Left ventricle myocardium inferior (tissue), 1 donor: ENCODE results near the gene CCDC149. TPM values are rescaled to one million over a fixed set of nuclear protein-coding genes. Genes with fewer than 3 reads are reported as not detected.

ENCODE experiments used
- DNase-seq: peaks from one replicate; pipeline ENCODE4 v3.0.0-alpha.2; 2020
- H3K27ac ChIP-seq: fragments of 200-600 bp; replicated peaks from 2 replicates; pipeline ENCODE4 v1.8.0; 2021
- H3K27me3 ChIP-seq: fragments of 200-600 bp; 2 replicates; pipeline ENCODE4 v1.8.0; 2021; ENCODE audit warnings: low read depth
- H3K36me3 ChIP-seq: fragments of 200-600 bp; 2 replicates; pipeline ENCODE4 v1.8.0; 2021
- H3K4me1 ChIP-seq: fragments of 200-600 bp; 2 replicates; pipeline ENCODE4 v1.8.0; 2021
- H3K4me3 ChIP-seq: fragments of 200-600 bp; 2 replicates; pipeline ENCODE4 v1.8.0; 2021; ENCODE audit warnings: mild to moderate bottlenecking, moderate library complexity
- H3K9me3 ChIP-seq: fragments of 200-600 bp; replicated peaks from 2 replicates; pipeline ENCODE4 v1.8.0; 2021
- intact Hi-C: fragments of 100-400 bp; cut with micrococcal nuclease; formaldehyde crosslinking; loops from one replicate; pipeline ENCODE4 v1.11.0; 2022
- total RNA-seq: library from RNA; stranded (reverse); fragmentation: NEBNext Ultra II Directional; extraction: Animal tissue kit (Norgen Biotek cat#: 25700); gene quantifications from one replicate; pipeline ENCODE4 v1.2.1, GENCODE V29; 2021
- TF ChIP-seq, protein P1 (sequence below): fragments of 200-600 bp; IDR thresholded peaks from 2 replicates; pipeline ENCODE4 v1.8.0; 2021; ENCODE audit warnings: antibody characterized with exemption, mild to moderate bottlenecking, borderline replicate concordance
- donor health status: DM: no; HTN: yes; CAD: no; lungs with severe emphysema.

The CCDC149 gene
- total RNA-seq, 1 donor from 2014 or later: 9.0 TPM

DNA sequence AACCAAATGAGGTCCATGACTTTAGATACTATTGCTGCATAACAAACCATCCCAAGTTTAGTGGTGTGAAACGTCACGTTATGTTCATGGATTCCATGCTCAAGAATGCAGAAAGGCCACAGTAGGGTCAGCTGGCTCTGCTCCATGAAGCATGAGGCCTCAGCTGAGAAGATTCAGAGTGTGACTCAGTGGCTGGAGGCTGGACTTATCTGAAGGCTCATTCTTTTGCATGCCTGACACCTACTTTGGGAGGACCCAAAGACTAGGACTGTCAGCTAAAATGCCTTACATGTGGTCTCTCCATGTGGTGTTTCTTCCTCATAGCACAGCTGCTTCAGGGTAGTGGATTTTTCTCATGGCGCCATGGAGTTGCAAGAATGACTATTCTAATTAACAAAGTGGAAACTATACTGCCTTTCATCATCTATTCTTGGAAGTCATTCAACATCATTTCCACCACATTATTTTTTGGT is 11.5 kb upstream of the CCDC149 start:
- Histone ChIP-seq H3K27ac (no peak overlapping the region), H3K4me3 (no peak overlapping the region), H3K4me1 (no peaks in the 10 kb centered on the region), H3K36me3 (no peaks in the 10 kb centered on the region), H3K27me3 (peaks cover 5% of the 10 kb centered on the region), H3K9me3 (peaks cover 13% of the 10 kb centered on the region)
- TF ChIP-seq, protein P1, sequence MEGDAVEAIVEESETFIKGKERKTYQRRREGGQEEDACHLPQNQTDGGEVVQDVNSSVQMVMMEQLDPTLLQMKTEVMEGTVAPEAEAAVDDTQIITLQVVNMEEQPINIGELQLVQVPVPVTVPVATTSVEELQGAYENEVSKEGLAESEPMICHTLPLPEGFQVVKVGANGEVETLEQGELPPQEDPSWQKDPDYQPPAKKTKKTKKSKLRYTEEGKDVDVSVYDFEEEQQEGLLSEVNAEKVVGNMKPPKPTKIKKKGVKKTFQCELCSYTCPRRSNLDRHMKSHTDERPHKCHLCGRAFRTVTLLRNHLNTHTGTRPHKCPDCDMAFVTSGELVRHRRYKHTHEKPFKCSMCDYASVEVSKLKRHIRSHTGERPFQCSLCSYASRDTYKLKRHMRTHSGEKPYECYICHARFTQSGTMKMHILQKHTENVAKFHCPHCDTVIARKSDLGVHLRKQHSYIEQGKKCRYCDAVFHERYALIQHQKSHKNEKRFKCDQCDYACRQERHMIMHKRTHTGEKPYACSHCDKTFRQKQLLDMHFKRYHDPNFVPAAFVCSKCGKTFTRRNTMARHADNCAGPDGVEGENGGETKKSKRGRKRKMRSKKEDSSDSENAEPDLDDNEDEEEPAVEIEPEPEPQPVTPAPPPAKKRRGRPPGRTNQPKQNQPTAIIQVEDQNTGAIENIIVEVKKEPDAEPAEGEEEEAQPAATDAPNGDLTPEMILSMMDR: no peak
- intact Hi-C loops: no loop called here
- no peak for DNase-seq

DNA sequence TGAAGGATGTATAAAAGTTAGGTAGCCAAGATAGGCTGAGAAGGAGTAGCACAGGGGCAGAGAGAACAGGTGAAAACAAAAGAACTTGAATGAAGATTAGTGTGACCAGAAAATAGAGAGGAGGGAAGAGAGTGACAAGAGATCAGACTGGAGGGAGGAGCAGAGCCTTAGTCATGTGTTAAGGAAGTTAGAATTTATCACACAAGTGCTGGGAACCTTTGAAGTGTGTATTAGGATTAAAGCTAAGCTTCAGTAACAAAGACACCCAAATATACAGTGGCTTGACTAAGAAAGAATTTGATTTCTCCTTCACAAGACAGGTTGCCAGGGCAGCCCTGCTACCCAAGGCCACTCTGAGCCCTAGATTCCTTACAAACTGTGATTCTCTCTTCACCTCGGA is 10.7 kb upstream of the CCDC149 start:
- Histone ChIP-seq H3K9me3 (peaks cover 13% of the 10 kb centered on the region), H3K4me1 (no peaks in the 10 kb centered on the region), H3K27me3 (peaks cover 5% of the 10 kb centered on the region), H3K36me3 (no peaks in the 10 kb centered on the region), H3K4me3 (no peak overlapping the region), H3K27ac (no peak overlapping the region)
- intact Hi-C loops: no loop called here
- TF ChIP-seq, protein P1: no peak
- DNase-seq: no peak

DNA sequence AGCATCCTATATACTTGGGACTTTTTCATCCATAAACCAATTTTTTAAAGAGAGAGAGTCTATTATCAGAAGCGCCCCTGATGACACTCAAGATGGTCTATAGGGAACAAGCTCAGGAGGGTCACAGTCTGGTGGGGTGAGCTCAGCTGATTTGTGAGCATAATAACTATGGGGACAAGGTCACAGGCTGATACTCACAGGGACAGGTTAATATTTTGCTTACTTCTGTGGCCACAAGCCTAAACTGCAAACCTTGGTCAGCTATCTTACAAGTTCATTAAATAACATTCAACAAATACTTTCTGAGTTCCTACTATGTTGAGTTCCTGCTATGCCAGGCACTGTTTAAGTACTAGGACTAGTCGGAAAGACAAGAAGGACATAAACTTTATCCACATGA is 10.2 kb upstream of the CCDC149 start:
- H3K9me3 ChIP-seq: peaks cover 13% of the 10 kb centered on the region
- no peak overlapping the region for H3K27ac ChIP-seq
- TF ChIP-seq, protein P1: no peak
- no peak for DNase-seq
- no peaks in the 10 kb centered on the region for H3K36me3 ChIP-seq
- H3K4me3 ChIP-seq: no peak overlapping the region
- H3K27me3 ChIP-seq: peaks cover 5% of the 10 kb centered on the region
- no peaks in the 10 kb centered on the region for H3K4me1 ChIP-seq
- intact Hi-C loops: no loop called here

DNA sequence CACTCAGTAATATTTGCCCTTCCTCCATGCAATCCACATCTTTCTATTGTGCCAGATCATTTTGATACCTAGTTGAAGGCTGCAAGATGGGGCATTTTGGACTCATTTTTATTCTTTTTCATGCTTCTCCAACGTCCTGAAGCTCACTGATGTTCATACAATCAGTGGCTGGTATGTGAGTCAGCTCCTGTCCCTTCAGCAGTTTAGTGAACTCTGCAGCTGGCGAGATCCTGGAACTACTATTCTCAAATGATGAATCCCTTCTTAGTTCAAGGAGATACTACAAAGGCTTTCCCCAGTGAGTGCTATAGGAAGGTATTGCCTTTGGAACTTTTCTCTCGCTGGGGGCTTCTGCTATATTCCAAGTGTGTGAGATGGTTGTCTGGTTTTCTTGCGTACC is 9.6 kb upstream of the CCDC149 start:
- Histone ChIP-seq H3K36me3 (no peaks in the 10 kb centered on the region), H3K27me3 (peaks cover under 1% of the 10 kb centered on the region), H3K4me3 (no peak overlapping the region), H3K27ac (no peak overlapping the region), H3K9me3 (peaks cover 13% of the 10 kb centered on the region), H3K4me1 (no peaks in the 10 kb centered on the region)
- TF ChIP-seq, protein P1: no peak
- DNase-seq: no peak
- intact Hi-C loops: no loop called here

DNA sequence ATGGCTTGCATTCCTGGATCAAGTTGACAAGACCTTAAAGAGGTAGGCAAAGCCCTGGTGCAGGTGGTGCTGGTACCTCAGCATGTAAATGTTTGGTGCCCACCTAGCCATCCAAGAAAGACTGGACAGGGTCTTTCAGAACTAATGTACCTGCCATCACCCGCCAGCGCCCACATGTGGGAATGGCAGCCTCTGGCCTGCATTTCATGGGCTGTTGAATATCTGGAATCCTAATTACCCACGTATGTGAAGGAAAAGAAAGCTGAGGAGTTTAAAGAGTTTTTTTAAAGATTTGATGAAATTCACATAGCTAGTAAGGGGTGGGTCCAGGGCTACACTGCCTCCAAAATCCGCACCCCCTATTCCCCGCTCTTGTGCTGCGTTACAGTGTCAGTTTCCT is 8.6 kb upstream of the CCDC149 start:
- Histone ChIP-seq H3K4me3 (no peak overlapping the region), H3K9me3 (peaks cover 13% of the 10 kb centered on the region), H3K27ac (no peak overlapping the region), H3K36me3 (no peaks in the 10 kb centered on the region), H3K4me1 (no peaks in the 10 kb centered on the region), H3K27me3 (no peaks in the 10 kb centered on the region)
- DNase-seq: no peak
- TF ChIP-seq, protein P1: no peak
- intact Hi-C loops: no loop called here

DNA sequence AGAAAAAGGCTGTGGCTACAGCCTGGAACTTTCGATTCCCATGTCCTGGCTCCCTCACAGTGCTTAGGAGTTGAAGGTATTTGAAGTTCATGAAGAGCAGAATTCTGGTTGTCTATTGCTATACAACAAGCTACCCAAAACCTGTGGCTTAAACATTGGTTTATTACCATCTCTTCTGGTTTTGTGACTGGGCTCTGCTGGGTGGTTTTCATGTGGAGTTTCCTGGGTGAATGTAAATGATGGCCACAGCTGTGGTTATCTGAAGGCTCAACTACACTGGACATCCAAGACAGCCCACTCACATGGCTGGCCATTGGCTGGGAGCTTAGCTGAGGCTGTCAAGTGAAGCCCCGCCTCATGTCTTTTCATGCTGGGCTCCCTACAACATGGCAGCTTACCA is 7.2 kb upstream of the CCDC149 start:
- intact Hi-C loops: no loop called here
- H3K4me3 ChIP-seq: no peak overlapping the region
- no peak overlapping the region for H3K27ac ChIP-seq
- TF ChIP-seq, protein P1: no peak
- H3K36me3 ChIP-seq: no peaks in the 10 kb centered on the region
- H3K4me1 ChIP-seq: no peaks in the 10 kb centered on the region
- DNase-seq: no peak
- H3K27me3 ChIP-seq: no peaks in the 10 kb centered on the region
- H3K9me3 ChIP-seq: peaks cover 13% of the 10 kb centered on the region
